GM23338 (cell line): ENCODE results near the gene KCNK3. TPM values are rescaled to one million over a fixed set of nuclear protein-coding genes. Genes with fewer than 3 reads are reported as not detected.

Experiments used
- ATAC-seq: fragments of 200-7000 bp; cut with Tn5 transposase; 3 replicates; pipeline ENCODE4 v1.9.1; 2020
- DNase-seq: peaks from one replicate; pipeline ENCODE4 v3.0.0-alpha.2; 2015; ENCODE audit warnings: low spot score
- H2AFZ ChIP-seq: fragments of 200-600 bp; sonication (generic); 2 replicates; pipeline ENCODE4 v1.8.0; 2016; ENCODE audit warnings: antibody characterized with exemption, mild to moderate bottlenecking, moderate library complexity
- H3F3A ChIP-seq: fragments of 200-600 bp; sonication (generic); replicated peaks from 2 replicates; pipeline ENCODE4 v1.8.0; 2017; ENCODE audit warnings: antibody characterized with exemption, mixed run types, low read depth
- H3K27ac ChIP-seq: fragments of 200-600 bp; sonication (generic); 2 replicates; pipeline ENCODE4 v1.6.1; 2016; ENCODE audit warnings: low read depth
- H3K27me3 ChIP-seq: fragments of 200-600 bp; sonication (generic); 2 replicates; pipeline ENCODE4 v1.8.0; 2016; ENCODE audit warnings: mild to moderate bottlenecking, mixed run types, moderate library complexity; ENCODE audit not compliant: insufficient read depth
- H3K36me3 ChIP-seq: fragments of 200-600 bp; sonication (generic); 2 replicates; pipeline ENCODE4 v1.8.0; 2016; ENCODE audit warnings: mild to moderate bottlenecking; ENCODE audit not compliant: insufficient read depth
- H3K4me1 ChIP-seq: fragments of 200-600 bp; sonication (generic); 2 replicates; pipeline ENCODE4 v1.8.0; 2016; ENCODE audit warnings: mild to moderate bottlenecking, moderate library complexity; ENCODE audit not compliant: insufficient read depth
- H3K4me2 ChIP-seq: fragments of 200-600 bp; sonication (generic); 2 replicates; pipeline ENCODE4 v1.7.1; 2017; ENCODE audit warnings: mixed run types
- H3K4me3 ChIP-seq: fragments of 200-600 bp; sonication (generic); 2 replicates; pipeline ENCODE4 v1.6.1; 2016; ENCODE audit warnings: mixed run types
- H3K79me2 ChIP-seq: fragments of 200-600 bp; sonication (generic); replicated peaks from 2 replicates; pipeline ENCODE4 v1.8.0; 2017; ENCODE audit warnings: mild to moderate bottlenecking; ENCODE audit not compliant: insufficient read depth
- H3K9me2 ChIP-seq: fragments of 200-600 bp; sonication (generic); 2 replicates; pipeline ENCODE4 v1.8.0; 2017; ENCODE audit not compliant: insufficient read depth
- H4K20me1 ChIP-seq: fragments of 200-600 bp; sonication (generic); replicated peaks from 2 replicates; pipeline ENCODE4 v1.8.0; 2017; ENCODE audit warnings: mild to moderate bottlenecking; ENCODE audit not compliant: insufficient read depth
- H3K27ac Mint-ChIP-seq: 2 replicates; pipeline ENCODE4 v1.8.0; 2020; ENCODE audit warnings: inconsistent platforms, mild to moderate bottlenecking, moderate library complexity, mixed read lengths
- H3K27me3 Mint-ChIP-seq: 3 replicates; pipeline ENCODE4 v1.8.0; 2022; ENCODE audit warnings: low read depth, mild to moderate bottlenecking, moderate library complexity, mixed read lengths, inconsistent platforms; ENCODE audit not compliant: insufficient read depth, poor library complexity
- H3K36me3 Mint-ChIP-seq: 3 replicates; pipeline ENCODE4 v1.8.0; 2021; ENCODE audit warnings: low read depth, mild to moderate bottlenecking, inconsistent platforms, moderate library complexity, mixed read lengths
- H3K4me1 Mint-ChIP-seq: 3 replicates; pipeline ENCODE4 v1.8.0; 2020; ENCODE audit warnings: mild to moderate bottlenecking, inconsistent platforms, mixed read lengths
- H3K4me3 Mint-ChIP-seq: 3 replicates; pipeline ENCODE4 v1.8.0; 2021; ENCODE audit warnings: moderate library complexity, mild to moderate bottlenecking, inconsistent platforms, mixed read lengths
- H3K9me3 Mint-ChIP-seq: 3 replicates; pipeline ENCODE4 v1.8.0; 2020; ENCODE audit warnings: moderate library complexity, mild to moderate bottlenecking, inconsistent platforms, mixed read lengths
- CREB1 ChIP-seq: fragments of 250-450 bp; sonication (Bioruptor Pico); IDR thresholded peaks from 2 replicates; pipeline ENCODE4 v1.5.0; 2020; ENCODE audit warnings: low read depth, mild to moderate bottlenecking, moderate library complexity
- EZH2 ChIP-seq: fragments of 200-600 bp; sonication (generic); IDR thresholded peaks from one replicate; pipeline ENCODE4 v1.8.0; 2017; ENCODE audit warnings: antibody characterized with exemption, mild to moderate bottlenecking, low read depth; ENCODE audit not compliant: unreplicated experiment
- JUNB ChIP-seq: IDR thresholded peaks from one replicate; pipeline ENCODE4 v1.6.1; 2016; ENCODE audit warnings: antibody characterized with exemption; ENCODE audit not compliant: unreplicated experiment
- NANOG ChIP-seq: IDR thresholded peaks from 2 replicates; pipeline ENCODE4 v1.6.1; 2016; ENCODE audit warnings: antibody characterized with exemption, borderline replicate concordance
- POLR2AphosphoS5 ChIP-seq: IDR thresholded peaks from 2 replicates; pipeline ENCODE4 v1.6.1; 2016; ENCODE audit warnings: antibody characterized with exemption, low read depth
- STAT1 ChIP-seq: IDR thresholded peaks from one replicate; pipeline ENCODE4 v1.6.1; 2016; ENCODE audit warnings: antibody characterized with exemption; ENCODE audit not compliant: unreplicated experiment
- ZNF114 ChIP-seq: fragments of 250-450 bp; sonication (Bioruptor Pico); IDR thresholded peaks from 2 replicates; pipeline ENCODE4 v1.5.0; 2020; ENCODE audit warnings: mild to moderate bottlenecking, moderate library complexity
- polyA plus RNA-seq: library from polyadenylated mRNA; unstranded; fragments of >200 nt; fragmentation: Nextera tagmentation; extraction: Ambion mirVana; gene quantifications from 2 replicates; pipeline ENCODE4 v1.2.1, GENCODE V29; 2016
- total RNA-seq: library from RNA; depleted of rRNA; stranded (reverse); fragments of >200 nt; shearing (Covaris generic); gene quantifications from 2 replicates; pipeline ENCODE4 v1.2.3, GENCODE V29; 2014
- TF ChIP-seq, protein P1 (sequence below): IDR thresholded peaks from one replicate; pipeline ENCODE4 v1.6.1; 2018; ENCODE audit warnings: antibody characterized with exemption; ENCODE audit not compliant: unreplicated experiment
- TF ChIP-seq, protein P2 (sequence below), 2 experiments: fragments of 200-600 bp in 1 of 2; sonication (generic) in 1 of 2; conservative IDR thresholded peaks; 2 replicates each; pipeline versions ENCODE4 v1.5.1 to v1.6.1; 2016 to 2017; ENCODE audit warnings: antibody characterized with exemption in 2 of 2, low read depth in 2 of 2, mild to moderate bottlenecking in 2 of 2, moderate library complexity in 1 of 2
- TF ChIP-seq, protein P3 (sequence below): fragments of 250-450 bp; sonication (Bioruptor Pico); IDR thresholded peaks from 2 replicates; pipeline ENCODE4 v1.5.0; 2020; ENCODE audit warnings: mild to moderate bottlenecking, moderate library complexity

KCNK3 gene
- total and polyA plus RNA-seq, 2 experiments from 2014 or later: not detected

DNA sequence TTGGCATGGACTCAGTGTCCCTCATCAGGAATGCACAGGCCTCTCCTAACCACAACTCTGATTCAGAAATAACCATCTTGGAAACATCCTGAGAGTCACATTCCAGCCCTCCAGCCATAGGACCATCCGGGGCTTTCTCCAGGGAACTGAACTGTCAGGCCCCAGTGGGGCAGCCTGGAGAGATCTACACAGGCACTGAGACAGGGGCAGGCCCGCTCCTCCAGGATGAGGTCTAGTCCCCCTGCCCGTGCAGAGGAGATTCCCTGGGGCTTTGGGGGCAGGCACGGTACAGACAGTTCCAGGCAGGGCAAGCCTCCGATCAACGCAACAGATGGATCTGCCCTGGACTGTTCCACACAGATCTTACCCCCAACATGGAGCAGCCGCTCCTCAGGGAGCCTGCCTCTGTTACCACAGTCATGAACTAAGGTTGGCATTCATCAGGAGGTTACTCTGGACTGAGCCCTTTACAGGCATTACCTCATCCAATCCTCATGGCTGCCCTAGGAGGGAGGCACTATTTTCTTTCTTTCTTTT, 12.0 kb downstream of the KCNK3 start:
- no peak overlapping the region for H3K4me3 Mint-ChIP-seq
- H3K4me1 ChIP-seq: no peaks in the 10 kb centered on the region
- H3K36me3 Mint-ChIP-seq: no peaks in the 10 kb centered on the region
- no peak overlapping the region for H3K27ac ChIP-seq
- H3K9me2 ChIP-seq: no peaks in the 10 kb centered on the region
- H3K27me3 Mint-ChIP-seq: no peaks in the 10 kb centered on the region
- no peak overlapping the region for H3K4me2 ChIP-seq
- no peaks in the 10 kb centered on the region for H3F3A ChIP-seq
- peaks cover 5% of the 10 kb centered on the region for H3K4me1 Mint-ChIP-seq
- no peaks in the 10 kb centered on the region for H4K20me1 ChIP-seq
- H3K27ac Mint-ChIP-seq: no peak overlapping the region
- H3K79me2 ChIP-seq: no peaks in the 10 kb centered on the region
- DNase-seq (no peak), ATAC-seq (no peak)
- H3K9me3 Mint-ChIP-seq: no peaks in the 10 kb centered on the region
- H3K4me3 ChIP-seq: no peak overlapping the region
- no peak overlapping the region for H2AFZ ChIP-seq
- no peaks in the 10 kb centered on the region for H3K36me3 ChIP-seq
- TF ChIP-seq, protein P1, sequence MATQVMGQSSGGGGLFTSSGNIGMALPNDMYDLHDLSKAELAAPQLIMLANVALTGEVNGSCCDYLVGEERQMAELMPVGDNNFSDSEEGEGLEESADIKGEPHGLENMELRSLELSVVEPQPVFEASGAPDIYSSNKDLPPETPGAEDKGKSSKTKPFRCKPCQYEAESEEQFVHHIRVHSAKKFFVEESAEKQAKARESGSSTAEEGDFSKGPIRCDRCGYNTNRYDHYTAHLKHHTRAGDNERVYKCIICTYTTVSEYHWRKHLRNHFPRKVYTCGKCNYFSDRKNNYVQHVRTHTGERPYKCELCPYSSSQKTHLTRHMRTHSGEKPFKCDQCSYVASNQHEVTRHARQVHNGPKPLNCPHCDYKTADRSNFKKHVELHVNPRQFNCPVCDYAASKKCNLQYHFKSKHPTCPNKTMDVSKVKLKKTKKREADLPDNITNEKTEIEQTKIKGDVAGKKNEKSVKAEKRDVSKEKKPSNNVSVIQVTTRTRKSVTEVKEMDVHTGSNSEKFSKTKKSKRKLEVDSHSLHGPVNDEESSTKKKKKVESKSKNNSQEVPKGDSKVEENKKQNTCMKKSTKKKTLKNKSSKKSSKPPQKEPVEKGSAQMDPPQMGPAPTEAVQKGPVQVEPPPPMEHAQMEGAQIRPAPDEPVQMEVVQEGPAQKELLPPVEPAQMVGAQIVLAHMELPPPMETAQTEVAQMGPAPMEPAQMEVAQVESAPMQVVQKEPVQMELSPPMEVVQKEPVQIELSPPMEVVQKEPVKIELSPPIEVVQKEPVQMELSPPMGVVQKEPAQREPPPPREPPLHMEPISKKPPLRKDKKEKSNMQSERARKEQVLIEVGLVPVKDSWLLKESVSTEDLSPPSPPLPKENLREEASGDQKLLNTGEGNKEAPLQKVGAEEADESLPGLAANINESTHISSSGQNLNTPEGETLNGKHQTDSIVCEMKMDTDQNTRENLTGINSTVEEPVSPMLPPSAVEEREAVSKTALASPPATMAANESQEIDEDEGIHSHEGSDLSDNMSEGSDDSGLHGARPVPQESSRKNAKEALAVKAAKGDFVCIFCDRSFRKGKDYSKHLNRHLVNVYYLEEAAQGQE: no peak
- TF ChIP-seq JUNB: no peak
- TF ChIP-seq STAT1: no peak
- no peak for TF ChIP-seq CREB1 (CRISPR knock-in tag)
- no peak for TF ChIP-seq ZNF114 (CRISPR knock-in tag)
- TF ChIP-seq NANOG: no peak
- TF ChIP-seq, protein P2, sequence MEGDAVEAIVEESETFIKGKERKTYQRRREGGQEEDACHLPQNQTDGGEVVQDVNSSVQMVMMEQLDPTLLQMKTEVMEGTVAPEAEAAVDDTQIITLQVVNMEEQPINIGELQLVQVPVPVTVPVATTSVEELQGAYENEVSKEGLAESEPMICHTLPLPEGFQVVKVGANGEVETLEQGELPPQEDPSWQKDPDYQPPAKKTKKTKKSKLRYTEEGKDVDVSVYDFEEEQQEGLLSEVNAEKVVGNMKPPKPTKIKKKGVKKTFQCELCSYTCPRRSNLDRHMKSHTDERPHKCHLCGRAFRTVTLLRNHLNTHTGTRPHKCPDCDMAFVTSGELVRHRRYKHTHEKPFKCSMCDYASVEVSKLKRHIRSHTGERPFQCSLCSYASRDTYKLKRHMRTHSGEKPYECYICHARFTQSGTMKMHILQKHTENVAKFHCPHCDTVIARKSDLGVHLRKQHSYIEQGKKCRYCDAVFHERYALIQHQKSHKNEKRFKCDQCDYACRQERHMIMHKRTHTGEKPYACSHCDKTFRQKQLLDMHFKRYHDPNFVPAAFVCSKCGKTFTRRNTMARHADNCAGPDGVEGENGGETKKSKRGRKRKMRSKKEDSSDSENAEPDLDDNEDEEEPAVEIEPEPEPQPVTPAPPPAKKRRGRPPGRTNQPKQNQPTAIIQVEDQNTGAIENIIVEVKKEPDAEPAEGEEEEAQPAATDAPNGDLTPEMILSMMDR (conservative IDR thresholded peaks at IDR 0.05; ENCODE audit: low read depth in 2 of 2): no peak
- TF ChIP-seq, protein P3, sequence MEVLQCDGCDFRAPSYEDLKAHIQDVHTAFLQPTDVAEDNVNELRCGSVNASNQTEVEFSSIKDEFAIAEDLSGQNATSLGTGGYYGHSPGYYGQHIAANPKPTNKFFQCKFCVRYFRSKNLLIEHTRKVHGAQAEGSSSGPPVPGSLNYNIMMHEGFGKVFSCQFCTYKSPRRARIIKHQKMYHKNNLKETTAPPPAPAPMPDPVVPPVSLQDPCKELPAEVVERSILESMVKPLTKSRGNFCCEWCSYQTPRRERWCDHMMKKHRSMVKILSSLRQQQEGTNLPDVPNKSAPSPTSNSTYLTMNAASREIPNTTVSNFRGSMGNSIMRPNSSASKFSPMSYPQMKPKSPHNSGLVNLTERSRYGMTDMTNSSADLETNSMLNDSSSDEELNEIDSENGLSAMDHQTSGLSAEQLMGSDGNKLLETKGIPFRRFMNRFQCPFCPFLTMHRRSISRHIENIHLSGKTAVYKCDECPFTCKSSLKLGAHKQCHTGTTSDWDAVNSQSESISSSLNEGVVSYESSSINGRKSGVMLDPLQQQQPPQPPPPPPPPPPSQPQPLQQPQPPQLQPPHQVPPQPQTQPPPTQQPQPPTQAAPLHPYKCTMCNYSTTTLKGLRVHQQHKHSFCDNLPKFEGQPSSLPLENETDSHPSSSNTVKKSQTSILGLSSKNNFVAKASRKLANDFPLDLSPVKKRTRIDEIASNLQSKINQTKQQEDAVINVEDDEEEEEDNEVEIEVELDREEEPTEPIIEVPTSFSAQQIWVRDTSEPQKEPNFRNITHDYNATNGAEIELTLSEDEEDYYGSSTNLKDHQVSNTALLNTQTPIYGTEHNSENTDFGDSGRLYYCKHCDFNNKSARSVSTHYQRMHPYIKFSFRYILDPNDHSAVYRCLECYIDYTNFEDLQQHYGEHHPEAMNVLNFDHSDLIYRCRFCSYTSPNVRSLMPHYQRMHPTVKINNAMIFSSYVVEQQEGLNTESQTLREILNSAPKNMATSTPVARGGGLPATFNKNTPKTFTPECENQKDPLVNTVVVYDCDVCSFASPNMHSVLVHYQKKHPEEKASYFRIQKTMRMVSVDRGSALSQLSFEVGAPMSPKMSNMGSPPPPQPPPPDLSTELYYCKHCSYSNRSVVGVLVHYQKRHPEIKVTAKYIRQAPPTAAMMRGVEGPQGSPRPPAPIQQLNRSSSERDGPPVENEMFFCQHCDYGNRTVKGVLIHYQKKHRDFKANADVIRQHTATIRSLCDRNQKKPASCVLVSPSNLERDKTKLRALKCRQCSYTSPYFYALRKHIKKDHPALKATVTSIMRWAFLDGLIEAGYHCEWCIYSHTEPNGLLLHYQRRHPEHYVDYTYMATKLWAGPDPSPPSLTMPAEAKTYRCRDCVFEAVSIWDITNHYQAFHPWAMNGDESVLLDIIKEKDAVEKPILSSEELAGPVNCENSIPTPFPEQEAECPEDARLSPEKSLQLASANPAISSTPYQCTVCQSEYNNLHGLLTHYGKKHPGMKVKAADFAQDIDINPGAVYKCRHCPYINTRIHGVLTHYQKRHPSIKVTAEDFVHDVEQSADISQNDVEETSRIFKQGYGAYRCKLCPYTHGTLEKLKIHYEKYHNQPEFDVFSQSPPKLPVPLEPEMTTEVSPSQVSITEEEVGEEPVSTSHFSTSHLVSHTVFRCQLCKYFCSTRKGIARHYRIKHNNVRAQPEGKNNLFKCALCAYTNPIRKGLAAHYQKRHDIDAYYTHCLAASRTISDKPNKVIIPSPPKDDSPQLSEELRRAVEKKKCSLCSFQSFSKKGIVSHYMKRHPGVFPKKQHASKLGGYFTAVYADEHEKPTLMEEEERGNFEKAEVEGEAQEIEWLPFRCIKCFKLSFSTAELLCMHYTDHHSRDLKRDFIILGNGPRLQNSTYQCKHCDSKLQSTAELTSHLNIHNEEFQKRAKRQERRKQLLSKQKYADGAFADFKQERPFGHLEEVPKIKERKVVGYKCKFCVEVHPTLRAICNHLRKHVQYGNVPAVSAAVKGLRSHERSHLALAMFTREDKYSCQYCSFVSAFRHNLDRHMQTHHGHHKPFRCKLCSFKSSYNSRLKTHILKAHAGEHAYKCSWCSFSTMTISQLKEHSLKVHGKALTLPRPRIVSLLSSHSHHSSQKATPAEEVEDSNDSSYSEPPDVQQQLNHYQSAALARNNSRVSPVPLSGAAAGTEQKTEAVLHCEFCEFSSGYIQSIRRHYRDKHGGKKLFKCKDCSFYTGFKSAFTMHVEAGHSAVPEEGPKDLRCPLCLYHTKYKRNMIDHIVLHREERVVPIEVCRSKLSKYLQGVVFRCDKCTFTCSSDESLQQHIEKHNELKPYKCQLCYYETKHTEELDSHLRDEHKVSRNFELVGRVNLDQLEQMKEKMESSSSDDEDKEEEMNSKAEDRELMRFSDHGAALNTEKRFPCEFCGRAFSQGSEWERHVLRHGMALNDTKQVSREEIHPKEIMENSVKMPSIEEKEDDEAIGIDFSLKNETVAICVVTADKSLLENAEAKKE (CRISPR knock-in tag): no peak
- no peak for TF ChIP-seq POLR2AphosphoS5
- no peak for TF ChIP-seq EZH2
- no peaks in the 10 kb centered on the region for H3K27me3 ChIP-seq
